RCC 7860 (cell line): ENCODE results near the gene CCS.
"Not testable (repeated sequence)": the region's sequence is repeated elsewhere in the genome, so short reads cannot be mapped to it uniquely, and the experiment has no call there.

Experiments used
- DNase-seq: peaks from one replicate; pipeline ENCODE4 v3.0.0-alpha.2; 2015; ENCODE audit warnings: low spot score
- FAIRE-seq: peaks from 2 replicates; lab custom pipeline; 2012; peaks lifted over from hg19 to GRCh38; lab: Jason Lieb, UNC

The CCS gene

DNA sequence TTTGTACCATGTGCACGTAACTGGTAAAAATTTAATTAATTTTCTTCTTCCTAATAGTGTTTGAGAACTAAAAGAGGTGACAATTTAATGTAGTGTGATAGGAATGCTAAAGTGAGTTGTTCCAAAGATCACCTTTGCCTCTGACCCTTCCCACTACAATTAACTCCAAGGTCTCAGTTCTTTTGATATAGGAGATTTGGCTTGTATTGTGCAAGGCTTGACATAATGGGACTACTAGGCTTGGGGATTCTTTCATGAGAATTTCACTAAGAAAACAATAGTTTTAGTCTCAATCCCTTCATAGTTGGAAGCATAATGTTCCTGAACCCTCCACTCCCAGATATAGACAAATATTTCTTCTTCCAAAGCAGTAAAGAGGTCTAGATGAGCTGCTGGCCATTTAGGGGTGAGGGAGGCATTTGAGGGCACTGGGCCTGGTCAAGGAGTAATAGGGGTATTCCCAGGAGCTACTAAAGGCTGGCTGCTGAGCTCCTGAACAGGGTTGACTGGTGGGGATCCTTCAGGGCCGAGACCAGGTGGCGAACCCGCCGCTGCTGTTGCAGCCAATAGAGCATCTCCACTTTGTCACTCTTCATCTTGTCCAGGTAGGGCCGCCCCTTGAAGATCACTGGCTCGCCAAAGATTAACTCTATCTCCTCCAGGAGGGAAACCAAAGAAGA, 2.8 kb upstream of the CCS start:
- FAIRE-seq (no peak), DNase-seq (no peak)

DNA sequence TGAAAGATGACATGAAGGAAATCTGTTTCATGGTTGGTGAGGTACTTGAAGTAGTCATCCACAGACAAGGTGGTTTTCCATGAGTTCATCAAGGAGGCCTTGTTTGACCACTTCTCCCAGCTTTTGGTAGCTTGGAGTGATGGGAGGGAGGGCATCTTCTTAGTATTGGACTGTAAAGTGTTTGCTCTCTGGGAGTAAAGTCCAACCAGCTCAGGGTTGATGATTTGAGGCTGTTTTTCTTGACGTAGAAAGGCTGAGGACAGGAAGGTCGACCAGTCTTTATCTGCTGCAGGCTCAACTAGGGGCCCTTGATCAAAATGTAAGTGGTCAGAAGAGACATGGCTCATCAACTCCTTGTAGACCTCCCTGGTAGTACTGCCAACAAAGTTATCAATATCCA, 1.8 kb upstream of the CCS start:
- FAIRE-seq (no peak), DNase-seq (no peak)

DNA sequence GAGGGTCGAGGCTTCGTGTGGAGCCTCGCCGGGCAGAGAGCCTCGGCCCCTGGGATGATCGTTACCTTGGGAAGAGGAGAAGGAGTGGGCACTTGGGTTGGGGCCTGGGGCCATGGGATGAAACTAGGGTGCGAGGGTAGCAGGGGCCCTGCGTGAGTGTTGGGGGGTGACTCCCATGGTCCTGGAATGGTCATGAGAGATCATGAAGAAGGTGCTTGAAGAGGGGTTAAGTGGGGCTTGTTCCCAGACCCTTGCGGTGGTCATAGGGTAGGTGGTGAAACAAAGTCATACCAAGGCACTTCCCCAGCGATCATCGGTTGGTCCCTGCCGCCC, 284 bp downstream of the CCS start:
- DNase-seq (no peak), FAIRE-seq (no peak)

DNA sequence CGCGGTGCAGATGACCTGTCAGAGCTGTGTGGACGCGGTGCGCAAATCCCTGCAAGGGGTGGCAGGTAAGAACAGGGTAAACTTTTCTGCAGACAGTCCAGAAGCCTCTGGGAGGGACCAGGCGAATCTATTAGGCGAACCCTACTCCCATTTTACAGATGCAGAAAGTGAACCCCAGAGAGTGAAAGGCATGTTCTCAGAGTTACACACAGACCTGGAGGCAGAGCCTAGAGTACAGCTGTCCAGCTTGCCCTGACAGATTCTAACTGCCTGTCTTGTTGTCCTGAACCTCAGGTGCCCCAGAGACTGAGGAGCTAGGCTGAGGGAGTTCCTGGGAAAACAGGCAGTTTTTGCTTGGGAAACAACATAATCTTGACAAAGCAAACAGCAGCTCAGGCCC, 665 bp downstream of the CCS start:
- no peak for FAIRE-seq

DNA sequence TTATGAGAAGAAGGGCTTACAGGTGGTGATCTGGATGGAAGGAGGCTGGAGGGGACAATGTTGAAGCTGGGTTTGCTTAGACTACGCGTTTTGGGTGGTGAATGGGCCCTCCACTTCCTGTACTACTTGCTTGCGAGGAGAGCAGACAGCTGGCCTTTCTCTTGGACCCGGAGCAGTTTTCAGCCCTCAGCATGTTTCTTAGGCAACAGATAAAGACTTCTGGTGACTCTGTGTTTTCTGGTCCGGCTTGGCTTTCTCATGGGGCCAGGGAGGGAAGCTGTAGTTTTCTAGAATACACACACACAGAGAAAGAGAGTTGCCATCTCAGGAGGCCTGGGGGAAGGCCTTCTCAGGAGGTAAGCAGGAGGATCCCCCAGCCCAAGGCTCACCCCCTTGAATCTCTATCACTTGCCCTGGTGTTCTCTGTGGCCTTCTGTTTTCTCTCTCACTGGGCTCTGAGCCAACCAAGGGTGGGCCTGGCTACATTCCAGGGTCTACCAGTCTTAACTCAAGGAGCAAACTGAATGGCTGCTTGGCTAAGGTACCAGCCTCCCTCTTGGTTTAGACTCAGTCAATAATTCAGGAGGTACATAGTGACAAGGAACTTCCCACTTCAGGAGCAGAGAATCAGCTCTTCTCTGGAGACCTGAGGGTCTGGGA, 2.4 kb downstream of the CCS start:
- no peak for DNase-seq
- FAIRE-seq = no peak

More for the DNA sequence above, 665 bp downstream of the CCS start:
- DNase-seq = no peak

DNA sequence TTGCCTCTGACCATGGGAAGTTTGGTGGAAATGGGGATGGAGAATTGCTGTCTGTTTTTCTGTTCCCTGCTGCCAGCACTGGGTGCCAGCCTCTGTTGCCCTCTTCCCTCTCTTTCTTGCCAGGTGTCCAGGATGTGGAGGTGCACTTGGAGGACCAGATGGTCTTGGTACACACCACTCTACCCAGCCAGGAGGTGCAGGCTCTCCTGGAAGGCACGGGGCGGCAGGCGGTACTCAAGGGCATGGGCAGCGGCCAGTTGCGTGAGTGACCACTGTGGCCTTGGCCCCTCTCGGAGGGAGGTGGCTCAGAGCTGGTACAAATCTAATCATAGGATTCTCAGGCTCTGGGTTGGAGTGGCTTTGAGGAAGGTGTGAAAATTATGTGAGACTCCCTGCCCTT, 6.0 kb downstream of the CCS start:
- FAIRE-seq = no peak
- DNase-seq = no peak

DNA sequence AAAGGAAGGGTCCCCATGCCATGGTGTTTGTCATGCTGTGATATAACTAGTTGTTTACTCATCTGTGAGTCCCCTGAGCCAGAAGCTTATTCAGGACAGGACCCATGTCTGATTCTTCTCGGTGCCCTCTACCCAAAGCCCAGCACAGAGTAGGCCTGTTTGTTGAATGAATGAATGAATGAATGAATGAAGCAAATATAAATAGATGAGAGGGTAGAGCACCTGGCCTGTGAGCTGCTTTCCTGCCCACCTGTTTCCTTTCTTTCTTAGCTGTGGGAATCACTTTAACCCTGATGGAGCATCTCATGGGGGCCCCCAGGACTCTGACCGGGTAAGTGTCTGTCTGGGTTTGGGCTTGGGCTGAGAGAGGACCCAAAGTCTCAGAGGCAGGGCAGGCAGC, 7.2 kb downstream of the CCS start:
- FAIRE-seq (no peak), DNase-seq (no peak)

DNA sequence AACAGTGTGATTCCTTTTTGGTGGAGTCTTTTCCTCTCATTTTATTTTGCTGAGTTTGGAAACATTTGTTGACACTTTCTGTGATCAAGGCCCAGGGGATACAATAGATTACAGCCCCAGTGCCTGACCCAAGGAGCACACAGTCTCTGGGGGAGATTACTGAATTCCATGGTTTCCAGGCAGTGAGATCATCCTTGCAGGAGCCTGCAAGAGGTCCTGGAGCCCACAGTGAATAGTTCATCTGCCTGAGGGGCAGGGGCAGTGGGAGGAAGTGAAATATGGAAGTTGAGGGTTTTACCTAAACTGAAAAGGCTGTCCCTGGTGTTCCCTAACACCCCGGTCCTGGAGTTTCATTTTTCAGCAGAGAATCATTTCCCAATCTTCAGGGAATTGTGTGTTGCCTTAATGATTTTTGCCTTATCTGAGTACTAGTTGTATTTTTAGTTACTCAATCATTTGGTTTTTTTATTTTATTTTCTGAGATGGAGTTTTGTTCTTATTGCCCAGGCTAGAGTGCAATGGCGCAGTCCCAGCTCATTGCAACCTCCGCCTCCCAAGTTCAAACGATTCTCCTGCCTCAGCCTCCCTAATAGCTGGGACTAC, 7.7 kb downstream of the CCS start:
- DNase-seq = no peak
- no peak for FAIRE-seq

DNA sequence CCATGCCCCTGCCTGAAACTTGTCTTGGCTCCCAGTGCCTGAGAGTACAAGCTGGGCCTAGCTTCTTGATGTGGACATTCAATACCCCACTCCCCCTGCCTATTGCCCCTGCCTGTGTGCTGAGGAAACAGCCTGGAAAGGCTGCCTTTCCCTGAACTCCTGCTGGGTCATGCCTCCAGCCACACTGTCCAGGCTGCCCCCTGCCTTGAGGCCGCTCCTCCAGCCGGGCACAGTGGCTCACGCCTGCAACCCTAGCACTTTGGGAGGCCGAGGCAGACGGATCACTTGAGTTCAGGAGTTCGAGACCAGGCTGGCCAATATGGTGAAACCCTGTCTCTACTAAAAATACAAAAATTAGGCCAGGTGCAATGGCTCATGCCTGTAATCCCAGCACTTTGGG, 10.1 kb downstream of the CCS start:
- FAIRE-seq (no peak), DNase-seq (no peak)

DNA sequence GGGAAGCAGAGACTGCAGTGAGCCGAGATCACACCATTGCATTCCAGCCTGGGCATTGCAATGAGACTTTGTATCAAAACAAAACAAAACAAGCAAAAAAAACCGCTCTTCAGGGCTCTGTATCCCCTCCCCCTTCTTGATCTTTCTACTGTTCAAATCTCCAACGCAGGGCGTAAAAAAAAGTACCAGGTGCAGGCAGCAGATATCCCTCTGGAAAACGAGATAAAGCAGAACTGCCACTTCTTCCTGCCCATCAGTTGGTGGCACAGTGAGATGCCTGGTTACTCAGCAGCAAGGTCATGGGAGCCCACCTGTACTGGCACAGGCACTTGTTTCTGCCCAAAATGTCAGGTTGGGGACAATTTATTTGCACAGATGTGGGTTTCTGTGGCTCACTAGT, 11.2 kb downstream of the CCS start:
- DNase-seq (no peak), FAIRE-seq (no peak)

DNA sequence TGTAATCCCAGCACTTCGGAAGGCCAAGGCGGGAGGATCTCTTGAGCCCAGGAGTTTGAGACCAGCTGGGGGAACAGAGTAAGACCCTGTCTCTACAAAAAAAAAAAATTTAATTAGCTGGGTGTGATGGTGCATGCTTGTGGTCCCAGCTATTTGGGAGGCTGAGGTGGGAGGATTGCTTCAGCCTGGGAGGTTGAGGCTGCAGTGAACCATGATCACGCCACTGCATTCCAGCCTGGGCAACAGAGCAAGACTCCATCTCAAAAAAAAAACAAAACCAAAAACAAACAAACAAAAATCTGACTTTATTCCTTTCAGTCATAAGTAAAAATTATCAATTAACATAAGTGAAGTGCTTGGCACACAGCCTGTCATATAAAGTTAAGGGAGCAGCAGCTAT, 13.6 kb downstream of the CCS start:
- not testable (repeated sequence) for DNase-seq, FAIRE-seq

DNA sequence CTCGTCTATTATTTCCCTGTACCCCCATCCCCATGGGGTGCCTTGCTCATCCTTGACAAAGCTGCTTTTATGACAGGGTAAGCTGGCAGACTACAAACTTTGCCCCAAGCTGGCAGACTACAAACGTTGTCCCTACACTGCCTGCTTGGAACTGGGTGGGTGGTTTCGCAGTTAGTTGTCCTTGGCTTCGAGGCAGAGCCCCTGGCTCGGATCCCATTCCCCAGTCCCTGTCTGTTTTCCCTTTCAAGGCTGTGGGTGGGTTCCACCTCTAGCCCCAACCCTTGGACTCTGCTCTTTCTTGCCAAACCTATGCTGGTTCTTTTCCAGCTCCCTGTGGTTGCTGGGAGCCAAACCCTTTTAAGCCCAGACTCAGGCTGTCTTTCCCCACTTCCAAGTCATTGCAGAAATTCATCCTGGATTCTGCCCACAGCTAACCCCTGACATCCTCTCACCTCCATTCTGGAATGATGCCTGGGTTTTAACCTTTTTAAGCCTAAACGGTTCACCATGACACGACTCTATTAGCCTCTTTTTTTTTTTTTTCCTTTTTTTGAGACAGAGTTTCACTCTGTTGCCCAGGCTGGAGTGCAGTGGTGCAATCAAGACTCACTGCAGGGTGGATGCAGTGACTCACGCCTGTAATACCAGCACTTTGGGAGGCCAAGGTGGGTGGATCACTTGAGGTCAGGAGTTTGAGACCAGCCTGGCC, 14.3 kb downstream of the CCS start:
- DNase-seq = peak; percentile 13
- FAIRE-seq = peak; percentile 27

DNA sequence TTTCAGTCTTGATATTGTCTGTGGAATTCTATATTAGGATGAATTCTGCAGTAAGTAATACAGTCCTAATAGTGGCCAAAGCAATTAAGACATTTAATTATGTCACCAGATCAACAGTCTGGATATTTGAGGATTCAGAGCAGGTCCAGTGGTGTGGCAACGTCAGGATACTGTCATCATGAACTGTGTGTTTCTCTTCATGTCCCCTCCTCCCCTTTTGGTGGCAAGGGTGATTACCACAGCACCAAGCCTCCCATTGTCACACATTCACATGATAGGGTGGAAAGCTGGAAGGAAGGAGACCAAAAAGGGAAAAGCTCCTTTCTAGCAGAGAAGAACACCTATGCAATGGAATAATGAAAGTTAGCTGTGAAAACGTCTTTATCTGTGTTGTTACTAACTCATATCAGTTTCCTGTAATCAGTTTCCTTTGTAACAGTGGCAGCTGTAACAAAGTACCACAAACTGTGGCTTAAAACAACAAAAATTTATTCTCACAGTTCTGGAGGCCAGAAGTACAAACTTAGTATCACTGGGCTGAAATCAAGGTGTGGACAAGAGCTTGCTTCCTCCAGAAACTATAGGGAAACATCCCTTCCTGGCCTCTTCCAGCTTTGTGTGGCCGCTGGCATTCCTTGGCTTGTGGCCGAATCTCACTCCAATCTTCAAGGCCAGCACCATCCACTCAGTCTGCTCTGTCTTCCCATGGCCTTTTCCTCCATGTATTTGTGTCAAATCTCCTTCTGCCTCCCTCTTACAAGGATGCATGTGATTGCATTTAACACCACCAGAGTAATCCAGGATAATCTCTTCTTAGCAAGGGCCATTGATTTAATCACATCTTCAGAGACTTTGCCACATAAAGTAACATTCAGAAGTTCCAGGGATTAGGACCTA, 17.0 kb downstream of the CCS start:
- no peak for DNase-seq
- FAIRE-seq = no peak

DNA sequence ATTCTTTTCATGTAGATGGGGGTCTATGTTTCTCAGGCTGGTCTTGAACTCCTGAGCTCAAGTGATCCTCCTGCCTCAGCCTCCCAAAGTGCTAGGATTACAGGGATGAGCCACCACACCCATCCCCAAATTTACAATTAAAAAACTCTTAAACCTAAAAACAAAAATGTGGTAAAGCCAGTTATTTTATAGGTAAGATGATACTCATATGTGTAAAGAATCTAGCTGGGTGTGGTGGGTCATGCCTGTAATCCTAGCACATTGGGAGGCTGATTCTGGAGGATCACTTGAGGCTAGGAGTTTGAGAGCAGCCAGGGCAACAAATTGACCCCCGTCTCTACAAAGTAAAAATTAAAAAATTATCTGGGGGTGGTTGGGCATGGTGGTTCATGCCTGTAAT, 19.5 kb downstream of the CCS start:
- no peak for FAIRE-seq
- no peak for DNase-seq

DNA sequence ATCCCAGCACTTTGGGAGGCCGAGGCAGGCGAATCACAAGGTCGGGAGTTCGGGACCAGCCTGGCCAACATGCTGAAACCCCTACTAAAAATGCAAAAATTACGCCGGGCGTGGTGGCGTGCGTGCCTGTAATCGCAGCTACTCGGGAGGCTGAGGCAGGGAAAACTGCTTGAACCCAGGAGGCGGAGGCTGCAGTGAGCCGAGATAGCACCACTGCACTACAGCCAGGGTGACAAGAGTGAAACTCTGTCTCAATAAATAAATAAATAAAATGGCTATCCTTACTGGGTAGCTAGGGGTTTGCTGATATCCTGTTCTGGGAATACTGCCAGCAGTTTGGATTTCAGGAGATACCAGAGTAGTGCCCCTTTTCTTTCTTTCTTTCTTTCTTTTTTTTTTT, 21.1 kb downstream of the CCS start:
- FAIRE-seq = no peak
- DNase-seq = no peak

DNA sequence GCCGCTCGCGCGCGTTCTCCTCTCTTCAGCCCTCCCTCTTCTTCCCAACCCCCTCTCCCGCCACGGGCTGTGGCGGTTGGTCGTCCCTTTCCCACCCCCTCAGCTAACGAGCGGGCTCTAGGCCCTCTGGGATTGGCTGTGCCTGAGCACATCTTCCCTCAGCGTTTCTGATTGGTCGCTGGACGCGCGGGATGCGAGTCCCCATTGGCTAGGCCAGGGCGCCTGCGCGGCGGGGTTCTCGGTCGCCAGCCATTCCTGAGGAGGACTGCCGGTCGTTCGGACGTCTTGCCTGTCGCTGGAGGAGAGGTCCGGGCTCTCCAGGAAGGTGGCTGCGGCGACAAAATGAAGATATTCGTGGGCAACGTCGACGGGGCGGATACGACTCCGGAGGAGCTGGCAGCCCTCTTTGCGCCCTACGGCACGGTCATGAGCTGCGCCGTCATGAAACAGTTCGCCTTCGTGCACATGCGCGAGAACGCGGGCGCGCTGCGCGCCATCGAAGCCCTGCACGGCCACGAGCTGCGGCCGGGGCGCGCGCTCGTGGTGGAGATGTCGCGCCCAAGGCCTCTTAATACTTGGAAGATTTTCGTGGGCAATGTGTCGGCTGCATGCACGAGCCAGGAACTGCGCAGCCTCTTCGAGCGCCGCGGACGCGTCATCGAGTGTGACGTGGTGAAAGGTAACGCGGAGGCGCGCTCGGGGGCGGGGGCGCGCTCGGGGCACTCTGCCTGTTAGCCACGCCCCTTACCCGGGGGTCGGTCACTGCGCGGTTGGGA, 23.6 kb downstream of the CCS start, which contains the start of gene RBM14:
Gene RBM14, plus strand, starts transcription at position 252 of the 776 bp plus-strand sequence. Its CDS starts 91 bp downstream, at position 343.
- peak; percentile 80 for FAIRE-seq
- peak; percentile 96 for DNase-seq

DNA sequence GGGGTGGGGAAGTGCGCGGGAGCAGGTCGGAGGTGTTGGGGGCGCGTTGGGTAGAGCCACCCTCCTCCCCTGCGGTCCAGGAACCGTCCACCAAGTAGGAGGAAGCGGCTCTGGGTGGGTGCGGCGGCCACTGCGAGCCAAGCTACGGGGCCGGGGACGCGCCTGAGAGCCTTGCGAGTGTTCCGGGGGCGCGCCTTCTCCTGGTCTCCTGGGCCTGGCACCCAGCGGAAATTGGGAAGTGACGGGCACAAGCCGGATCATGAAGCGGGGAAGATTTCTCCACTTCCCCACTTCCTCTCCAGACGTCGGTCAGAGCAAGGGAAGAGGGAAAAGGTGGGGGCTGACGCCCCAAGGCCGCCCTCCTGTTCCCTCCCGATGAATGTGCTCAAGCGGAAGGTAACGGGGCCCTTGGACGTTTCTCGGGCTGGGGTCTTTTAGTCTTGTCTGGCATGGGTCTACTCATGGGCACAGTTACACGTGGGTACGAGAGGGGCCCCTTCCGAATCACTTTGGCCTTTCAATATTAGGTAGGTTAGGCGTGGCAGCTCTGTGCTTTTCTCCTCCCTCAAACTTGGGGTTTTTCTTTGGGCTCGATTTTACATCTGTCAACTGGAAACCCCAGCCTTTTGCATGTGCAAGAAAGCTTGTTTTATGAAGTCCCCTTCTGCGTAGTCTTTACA, 24.3 kb downstream of the CCS start:
- DNase-seq = peak; percentile 6
- no peak for FAIRE-seq

DNA sequence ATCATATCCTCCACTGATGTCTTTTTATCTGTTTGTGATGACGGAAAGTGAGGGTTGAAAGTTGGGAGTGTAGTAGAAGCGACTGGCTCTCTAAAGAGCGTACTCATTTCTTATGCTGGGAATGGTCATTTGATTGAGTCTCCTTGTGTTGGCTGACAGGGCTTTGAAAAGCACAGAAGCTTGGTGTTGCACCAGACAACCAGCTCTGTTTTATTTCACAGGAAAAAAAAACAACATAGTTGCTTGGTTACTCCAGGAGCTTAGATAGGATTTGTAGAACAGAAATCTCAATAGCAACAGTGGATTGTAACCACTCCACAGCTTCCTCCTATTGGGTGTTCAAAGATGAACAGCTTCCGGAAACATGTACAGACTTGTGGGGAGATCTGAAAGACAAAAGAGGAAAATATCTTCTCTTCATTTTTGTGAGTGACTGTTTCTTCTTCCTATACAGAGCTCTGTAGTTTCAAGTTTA, 26.1 kb downstream of the CCS start:
- DNase-seq (no peak), FAIRE-seq (no peak)

DNA sequence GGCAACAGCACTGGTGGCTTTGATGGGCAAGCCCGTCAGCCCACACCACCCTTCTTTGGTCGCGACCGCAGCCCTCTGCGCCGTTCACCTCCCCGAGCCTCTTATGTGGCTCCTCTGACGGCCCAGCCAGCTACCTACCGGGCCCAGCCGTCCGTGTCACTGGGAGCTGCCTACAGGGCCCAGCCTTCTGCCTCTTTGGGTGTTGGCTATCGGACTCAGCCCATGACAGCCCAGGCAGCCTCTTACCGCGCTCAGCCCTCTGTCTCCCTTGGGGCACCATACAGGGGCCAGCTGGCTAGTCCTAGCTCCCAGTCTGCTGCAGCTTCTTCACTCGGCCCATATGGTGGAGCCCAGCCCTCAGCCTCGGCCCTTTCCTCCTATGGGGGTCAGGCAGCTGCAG, 31.5 kb downstream of the CCS start:
- DNase-seq (no peak), FAIRE-seq (no peak)
